Measurements from ENCODE around the gene COL28A1.
"Not testable (repeated sequence)": the region's sequence is repeated elsewhere in the genome, so short reads cannot be mapped to it uniquely, and the experiment has no call there.

COL28A1 gene

GRCh38 chr7:7535691-7536090 lies at the start of gene COL28A1:
Gene COL28A1 (minus strand): TSS chr7:7535873. CDS start chr7:7532875, 2,998 bp downstream.
- no peak for DNase-seq

GRCh38 chr7:7584653-7585052 lies 49.0 kb upstream of the COL28A1 start:
- DNase-seq: no peak

- no peak for DNase-seq
Observed at GRCh38 chr7:7583731-7584130, 48.1 kb upstream of the COL28A1 start.

GRCh38 chr7:7582596-7582995 lies 46.9 kb upstream of the COL28A1 start:
- DNase-seq: no peak

GRCh38 chr7:7581531-7582179 lies 46.0 kb upstream of the COL28A1 start:
- no peak for DNase-seq

- no peak for DNase-seq
Observed at GRCh38 chr7:7579638-7580037, 44.0 kb upstream of the COL28A1 start.

- DNase-seq: no peak
Observed at GRCh38 chr7:7577888-7578287, 42.2 kb upstream of the COL28A1 start.

GRCh38 chr7:7576344-7576743 lies 40.7 kb upstream of the COL28A1 start:
- no peak for DNase-seq

GRCh38 chr7:7573701-7574100 lies 38.0 kb upstream of the COL28A1 start:
- DNase-seq: no peak

GRCh38 chr7:7570584-7570983 lies 34.9 kb upstream of the COL28A1 start:
- DNase-seq: no peak

GRCh38 chr7:7569615-7570014 lies 33.9 kb upstream of the COL28A1 start:
- no peak for DNase-seq

- DNase-seq: no peak
Observed at GRCh38 chr7:7569081-7569527, 33.4 kb upstream of the COL28A1 start.

- no peak for DNase-seq
Observed at GRCh38 chr7:7568553-7568952, 32.9 kb upstream of the COL28A1 start.

- no peak for DNase-seq
Observed at GRCh38 chr7:7567898-7568531, 32.3 kb upstream of the COL28A1 start.

- peak; percentile 73 for DNase-seq
Observed at GRCh38 chr7:7566651-7567611, 31.3 kb upstream of the COL28A1 start, which contains the start of gene MIOS. Gene MIOS (plus strand): TSS chr7:7566884. CDS start chr7:7572476, 5,592 bp downstream.

GRCh38 chr7:7565746-7566650 lies 30.3 kb upstream of the COL28A1 start:
- no peak for DNase-seq

GRCh38 chr7:7565018-7565680 lies 29.5 kb upstream of the COL28A1 start:
- DNase-seq: no peak

- peak; percentile 76 for DNase-seq
Observed at GRCh38 chr7:7564323-7564780, 28.7 kb upstream of the COL28A1 start.

GRCh38 chr7:7563813-7564212 lies 28.1 kb upstream of the COL28A1 start:
- no peak for DNase-seq

- no peak for DNase-seq
Observed at GRCh38 chr7:7563269-7563668, 27.6 kb upstream of the COL28A1 start.

- DNase-seq: no peak
Observed at GRCh38 chr7:7562736-7563135, 27.1 kb upstream of the COL28A1 start.

GRCh38 chr7:7561591-7561990 lies 25.9 kb upstream of the COL28A1 start:
- DNase-seq: not testable (repeated sequence)

All from HCEC 1CT (cell line).